Retinal pigment epithelial cell (primary cell): ENCODE results near the gene TRIAP1.

Source experiments
- DNase-seq: peaks from one replicate; pipeline ENCODE4 v3.0.0-alpha.2; 2010; ENCODE audit warnings: low read depth
- H3K4me3 ChIP-seq: 2 replicates; pipeline ENCODE4 v1.5.1; 2011; ENCODE audit warnings: mild to moderate bottlenecking, low read length, control low read depth, moderate library complexity
- TF ChIP-seq, protein P1 (sequence below): conservative IDR thresholded peaks from 2 replicates; pipeline ENCODE4 v1.5.1; 2011; ENCODE audit warnings: low read depth, low read length, control low read depth, inconsistent platforms

The TRIAP1 gene

GRCh38 chr12:120474616-120474960, 28.4 kb upstream of the TRIAP1 start:
- no peak overlapping the region for H3K4me3 ChIP-seq
- DNase-seq, result no peak
- TF ChIP-seq, protein P1, sequence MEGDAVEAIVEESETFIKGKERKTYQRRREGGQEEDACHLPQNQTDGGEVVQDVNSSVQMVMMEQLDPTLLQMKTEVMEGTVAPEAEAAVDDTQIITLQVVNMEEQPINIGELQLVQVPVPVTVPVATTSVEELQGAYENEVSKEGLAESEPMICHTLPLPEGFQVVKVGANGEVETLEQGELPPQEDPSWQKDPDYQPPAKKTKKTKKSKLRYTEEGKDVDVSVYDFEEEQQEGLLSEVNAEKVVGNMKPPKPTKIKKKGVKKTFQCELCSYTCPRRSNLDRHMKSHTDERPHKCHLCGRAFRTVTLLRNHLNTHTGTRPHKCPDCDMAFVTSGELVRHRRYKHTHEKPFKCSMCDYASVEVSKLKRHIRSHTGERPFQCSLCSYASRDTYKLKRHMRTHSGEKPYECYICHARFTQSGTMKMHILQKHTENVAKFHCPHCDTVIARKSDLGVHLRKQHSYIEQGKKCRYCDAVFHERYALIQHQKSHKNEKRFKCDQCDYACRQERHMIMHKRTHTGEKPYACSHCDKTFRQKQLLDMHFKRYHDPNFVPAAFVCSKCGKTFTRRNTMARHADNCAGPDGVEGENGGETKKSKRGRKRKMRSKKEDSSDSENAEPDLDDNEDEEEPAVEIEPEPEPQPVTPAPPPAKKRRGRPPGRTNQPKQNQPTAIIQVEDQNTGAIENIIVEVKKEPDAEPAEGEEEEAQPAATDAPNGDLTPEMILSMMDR, result no peak

DNA sequence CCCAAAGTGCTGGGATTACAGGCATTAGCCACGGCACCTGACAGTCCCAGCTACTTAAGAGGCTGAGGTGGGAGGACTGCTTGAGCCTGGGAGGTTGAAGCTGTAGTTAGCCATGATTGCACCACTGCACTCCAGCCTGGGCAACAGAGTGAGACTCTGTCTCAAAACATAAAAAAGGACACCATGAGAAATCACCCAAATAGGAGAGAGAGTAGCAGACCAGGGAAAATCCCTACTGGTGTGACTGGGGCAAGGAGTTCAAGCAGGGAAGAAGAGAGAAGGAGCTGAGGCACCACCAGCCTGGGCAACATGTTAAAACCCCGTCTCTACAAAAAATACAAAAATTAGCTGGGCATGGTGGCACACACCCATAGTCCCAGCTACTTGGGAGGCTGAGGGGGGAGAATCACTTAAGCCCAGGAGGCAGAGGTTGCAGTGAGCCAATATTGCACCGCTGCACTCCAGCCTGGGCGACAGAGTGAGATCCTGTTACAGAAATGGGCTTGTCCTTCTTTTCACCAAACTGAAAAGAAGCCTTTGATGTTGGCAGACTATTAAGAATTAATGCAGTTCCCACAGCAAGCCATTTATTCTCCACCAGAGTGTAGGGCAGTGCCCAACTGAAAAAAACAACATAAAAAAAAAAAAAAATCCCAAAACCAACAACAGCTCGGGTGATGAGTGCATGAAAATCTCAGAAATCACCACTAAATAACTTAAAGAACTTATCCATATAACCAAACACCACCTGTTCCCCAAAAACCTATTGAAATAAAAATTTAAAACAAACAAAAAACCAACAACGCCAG, 27.8 kb upstream of the TRIAP1 start:
- no peak for DNase-seq
- TF ChIP-seq, protein P1, result no peak
- H3K4me3 ChIP-seq, result no peak overlapping the region

GRCh38 chr12:120472521-120472920, 26.3 kb upstream of the TRIAP1 start:
- TF ChIP-seq, protein P1, result no peak
- no peak overlapping the region for H3K4me3 ChIP-seq
- DNase-seq, result no peak

DNA sequence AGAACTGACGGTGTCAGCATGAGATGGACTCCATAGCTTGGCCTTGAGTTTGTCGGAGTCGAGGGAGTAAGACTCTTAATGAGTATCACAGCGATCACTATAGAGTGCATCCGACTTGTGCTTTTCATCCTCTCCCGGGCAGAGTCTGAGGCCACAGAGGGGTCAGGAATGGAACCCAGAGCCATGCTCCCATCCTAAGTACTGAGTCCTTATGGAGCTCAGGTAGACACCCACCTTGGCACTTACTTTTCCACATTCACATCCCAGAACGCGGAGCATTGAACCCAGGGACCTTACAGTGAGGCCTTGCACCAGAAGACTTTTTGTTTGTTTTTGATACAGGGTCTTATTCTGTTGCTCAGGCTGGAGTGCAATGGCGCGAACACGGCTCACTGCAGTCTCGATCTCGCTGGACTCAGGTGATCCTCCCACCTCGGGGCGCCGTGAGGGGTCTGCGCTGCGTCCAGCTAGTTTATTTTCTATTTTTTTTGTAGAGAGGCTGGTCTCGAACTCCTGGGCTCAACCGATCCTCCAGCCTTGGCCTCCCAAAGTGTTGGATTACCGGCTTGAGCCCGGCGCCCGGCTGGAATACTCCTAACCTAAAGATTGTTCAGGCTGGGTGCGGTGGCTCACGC, 24.1 kb upstream of the TRIAP1 start:
- DNase-seq, result no peak
- H3K4me3 ChIP-seq, result peak overlapping the region; percentile 82
- TF ChIP-seq, protein P1, result no peak

DNA sequence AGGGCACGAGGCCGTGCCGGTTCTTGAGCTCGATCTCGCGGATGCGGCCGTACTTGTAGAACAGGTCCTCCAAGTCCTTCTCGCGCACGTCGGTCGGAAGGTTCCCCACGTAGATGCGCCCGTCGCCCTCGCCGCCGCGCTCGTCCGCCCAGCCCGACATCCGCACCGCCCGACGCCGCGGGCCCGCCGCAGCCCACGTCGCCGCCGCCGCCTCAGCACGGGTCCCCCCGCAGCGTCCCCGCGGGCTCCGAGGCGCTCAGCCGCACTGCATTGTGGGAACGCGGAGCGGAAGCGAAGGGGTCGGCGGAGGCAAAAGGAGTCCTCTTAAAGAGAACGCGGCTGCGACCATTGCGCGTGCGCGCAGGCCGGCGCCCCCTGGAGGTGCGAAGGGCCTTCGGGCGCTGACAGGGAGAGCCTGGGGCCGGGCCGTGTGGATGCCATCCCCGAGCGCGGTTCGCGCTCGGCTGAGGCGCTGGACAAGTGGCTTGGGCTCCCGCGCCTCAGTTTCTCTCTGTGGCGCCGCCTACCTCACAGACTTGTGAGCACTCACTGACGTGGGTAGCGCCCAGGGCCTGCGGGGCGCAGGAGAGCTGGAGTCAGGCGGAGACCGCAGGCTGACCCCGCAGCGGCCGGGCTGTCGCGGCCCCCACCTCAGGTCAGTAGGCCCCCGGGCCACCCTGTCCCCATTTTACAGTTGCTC, 23.4 kb upstream of the TRIAP1 start, which contains the start of gene SRSF9:
TSS of gene SRSF9 (minus strand) at position 299 of the 700 bp plus-strand sequence. CDS start at position 160, 139 bp downstream.
- TF ChIP-seq, protein P1, result peak; percentile 91
- peak within 1 kb of the TSS; percentile 82 for H3K4me3 ChIP-seq
- peak; percentile 84 for DNase-seq

- DNase-seq, result no peak
- peak overlapping the region; percentile 82 for H3K4me3 ChIP-seq
- TF ChIP-seq, protein P1, result no peak
Measured at GRCh38 chr12:120468821-120469449, 22.8 kb upstream of the TRIAP1 start.
